Activated CD8-positive, alpha-beta T cell treated with anti-CD3 and anti-CD28 coated beads, Interleukin-2, amount 10 ng/mL, durations not matched to agents 7 days and 5 days (primary cell): ENCODE measurements around the gene SCN1A. TPM values are rescaled to one million over a fixed set of nuclear protein-coding genes. Genes with fewer than 3 reads are reported as not detected.
"Not testable (repeated sequence)": the region's sequence is repeated elsewhere in the genome, so short reads cannot be mapped to it uniquely, and the experiment has no call there.

Experiments
- ATAC-seq: fragments of 150-1000 bp; cut with Tn5 transposase; one replicate; pipeline ENCODE4 v1.10.0; 2021; ENCODE audit warnings: moderate library complexity
- CTCF ChIA-PET: fragments of 350-600 bp; sonication (Branson Sonifier 250); formaldehyde crosslinking; loops from one replicate; lab custom pipeline; 2021; ENCODE audit warnings: antibody characterized with exemption; lab: Charles Lee
- POLR2A ChIA-PET: fragments of 350-600 bp; sonication (Branson Sonifier 250); formaldehyde crosslinking; loops from one replicate; lab custom pipeline; 2021; ENCODE audit warnings: antibody characterized with exemption; lab: Charles Lee
- DNase-seq: peaks from one replicate; pipeline ENCODE4 v3.0.0-alpha.2; 2020
- H3K27ac Mint-ChIP-seq: one replicate; pipeline ENCODE4 v1.8.0; 2021; ENCODE audit warnings: mild to moderate bottlenecking, mixed read lengths
- H3K27me3 Mint-ChIP-seq: one replicate; pipeline ENCODE4 v1.8.0; 2021; ENCODE audit warnings: low read depth, mixed read lengths
- H3K36me3 Mint-ChIP-seq: one replicate; pipeline ENCODE4 v1.8.0; 2021; ENCODE audit warnings: low read depth, mixed read lengths
- H3K4me1 Mint-ChIP-seq: one replicate; pipeline ENCODE4 v1.8.0; 2021; ENCODE audit warnings: low read depth, mixed read lengths
- H3K4me3 Mint-ChIP-seq: one replicate; pipeline ENCODE4 v1.8.0; 2021; ENCODE audit warnings: mild to moderate bottlenecking, mixed read lengths
- H3K9me3 Mint-ChIP-seq: one replicate; pipeline ENCODE4 v1.8.0; 2022; ENCODE audit warnings: mixed read lengths; ENCODE audit not compliant: insufficient read depth
- total RNA-seq, 2 experiments: library from RNA; stranded (reverse); gene quantifications; one replicate each; pipeline ENCODE4 v1.2.3, GENCODE V29; 2021

The SCN1A gene
- total RNA-seq, 2 experiments from 2014 or later = not detected

- DNase-seq (no peak), ATAC-seq (no peak)
- Mint-ChIP-seq H3K9me3 (no peaks in the 10 kb centered on the region), H3K36me3 (no peaks in the 10 kb centered on the region), H3K4me3 (no peak overlapping the region), H3K4me1 (no peaks in the 10 kb centered on the region), H3K27ac (no peak overlapping the region), H3K27me3 (no peaks in the 10 kb centered on the region)
- CTCF ChIA-PET = no interaction called here
- POLR2A ChIA-PET = no interaction called here
Observed at GRCh38 chr2:166017208-166017607, 110.6 kb downstream of the SCN1A start.

- Mint-ChIP-seq H3K4me1 (no peaks in the 10 kb centered on the region), H3K27ac (no peak overlapping the region), H3K4me3 (no peak overlapping the region), H3K9me3 (no peaks in the 10 kb centered on the region), H3K27me3 (no peaks in the 10 kb centered on the region), H3K36me3 (no peaks in the 10 kb centered on the region)
- DNase-seq (no peak), ATAC-seq (no peak)
- ChIA-PET POLR2A (no interaction called here), CTCF (no interaction called here)
Observed at GRCh38 chr2:166013878-166014277, 113.9 kb downstream of the SCN1A start.

- Mint-ChIP-seq H3K36me3 (no peaks in the 10 kb centered on the region), H3K27ac (no peak overlapping the region), H3K4me3 (no peak overlapping the region), H3K4me1 (no peaks in the 10 kb centered on the region), H3K27me3 (no peaks in the 10 kb centered on the region), H3K9me3 (no peaks in the 10 kb centered on the region)
- POLR2A ChIA-PET = no interaction called here
- ATAC-seq (no peak), DNase-seq (no peak)
- CTCF ChIA-PET = no interaction called here
Observed at GRCh38 chr2:166011660-166012059, 116.2 kb downstream of the SCN1A start.

DNA sequence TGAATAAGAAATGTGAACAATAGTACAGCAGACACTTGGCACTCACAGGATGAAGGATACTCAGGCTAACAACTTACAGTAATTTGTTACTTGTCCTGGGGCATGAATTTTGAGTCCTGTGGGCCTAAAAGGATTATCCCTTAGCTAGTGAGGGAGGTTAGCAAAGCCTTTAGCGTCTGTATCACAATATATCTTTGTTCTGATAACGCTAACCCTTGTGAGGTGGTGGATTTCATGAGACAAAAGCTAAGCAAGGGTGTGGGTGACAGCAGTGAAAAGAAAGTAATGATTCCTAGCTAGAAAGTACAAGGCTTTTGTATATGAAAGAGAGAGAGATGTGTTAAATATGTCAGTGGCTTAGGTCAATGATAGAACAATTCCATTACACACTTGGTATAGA, 127.4 kb downstream of the SCN1A start:
- no peak for ATAC-seq
- Mint-ChIP-seq H3K36me3 (no peaks in the 10 kb centered on the region), H3K4me3 (no peak overlapping the region), H3K27ac (no peak overlapping the region), H3K4me1 (no peaks in the 10 kb centered on the region), H3K9me3 (no peaks in the 10 kb centered on the region), H3K27me3 (peaks cover 9% of the 10 kb centered on the region)
- CTCF ChIA-PET = no interaction called here
- POLR2A ChIA-PET = no interaction called here
- no peak for DNase-seq

DNA sequence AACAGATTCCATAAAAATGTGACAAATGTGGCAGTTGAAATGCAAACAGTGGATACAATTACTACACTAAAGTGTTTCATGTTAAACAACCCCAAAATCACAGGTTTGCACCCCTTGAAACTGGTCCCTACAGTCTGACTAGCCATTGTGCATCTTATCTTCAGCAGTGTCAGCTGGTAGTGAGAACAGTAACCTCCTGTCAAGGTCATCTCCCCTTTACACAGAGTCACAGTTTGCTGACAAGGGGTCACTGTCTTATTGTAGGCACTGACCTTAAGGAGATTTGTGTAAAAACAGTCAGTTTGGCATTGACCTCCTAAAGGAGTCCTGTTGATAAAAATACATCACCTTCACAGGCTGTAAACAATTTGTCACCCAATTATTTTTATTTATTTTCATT, 137.0 kb downstream of the SCN1A start:
- no peak for DNase-seq
- peaks cover 2% of the 10 kb centered on the region for H3K27me3 Mint-ChIP-seq
- no peaks in the 10 kb centered on the region for H3K9me3 Mint-ChIP-seq
- no peaks in the 10 kb centered on the region for H3K36me3 Mint-ChIP-seq
- CTCF ChIA-PET = no interaction called here
- POLR2A ChIA-PET = no interaction called here
- H3K4me1 Mint-ChIP-seq = no peaks in the 10 kb centered on the region
- H3K4me3 Mint-ChIP-seq = no peak overlapping the region
- no peak overlapping the region for H3K27ac Mint-ChIP-seq
- ATAC-seq = no peak

DNA sequence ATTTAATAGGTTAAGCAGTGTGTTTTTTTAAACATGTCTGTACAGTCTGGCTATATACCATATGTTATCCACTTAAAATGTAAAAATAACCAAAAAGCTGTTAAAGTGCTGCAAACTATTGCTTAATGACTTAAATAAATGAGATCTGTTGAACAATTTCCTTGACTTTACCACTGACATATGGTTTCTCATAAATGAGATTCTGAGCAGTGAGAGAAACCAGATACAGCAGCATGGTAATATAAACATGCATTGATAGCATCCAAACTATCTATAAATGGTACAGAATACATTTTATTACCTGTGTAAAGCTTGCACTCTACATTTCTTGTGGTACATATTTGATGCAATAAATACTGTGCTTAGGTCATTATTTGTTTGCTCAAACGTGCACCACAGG, 138.0 kb downstream of the SCN1A start:
- POLR2A ChIA-PET = no interaction called here
- Mint-ChIP-seq H3K27ac (no peak overlapping the region), H3K36me3 (no peaks in the 10 kb centered on the region), H3K9me3 (no peaks in the 10 kb centered on the region), H3K4me1 (no peaks in the 10 kb centered on the region), H3K4me3 (no peak overlapping the region), H3K27me3 (peaks cover 5% of the 10 kb centered on the region)
- no peak for ATAC-seq
- no peak for DNase-seq
- CTCF ChIA-PET = no interaction called here

DNA sequence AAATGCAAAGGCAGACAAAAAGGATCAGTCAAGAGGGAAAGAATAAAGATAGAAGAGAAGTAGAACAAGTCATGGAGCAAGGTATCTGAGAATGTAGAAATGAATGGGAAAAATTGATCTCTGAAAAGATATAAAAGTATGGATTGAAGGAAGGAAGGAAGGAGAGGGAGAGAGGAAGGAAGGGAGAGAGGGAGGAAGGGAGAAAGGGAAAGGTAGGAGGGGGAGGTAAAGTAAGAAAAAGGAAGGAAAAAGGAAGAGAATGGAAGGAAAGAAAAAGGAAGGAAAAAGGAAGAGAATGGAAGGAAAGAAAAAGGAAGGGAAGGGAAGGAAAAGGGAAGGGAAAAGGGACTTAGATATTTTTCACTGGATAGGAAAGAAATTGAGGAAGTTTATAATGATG, 142.7 kb downstream of the SCN1A start:
- ChIA-PET CTCF (no interaction called here), POLR2A (no interaction called here)
- Mint-ChIP-seq H3K36me3 (no peaks in the 10 kb centered on the region), H3K27me3 (peaks cover 4% of the 10 kb centered on the region), H3K4me1 (no peaks in the 10 kb centered on the region), H3K4me3 (no peak overlapping the region), H3K27ac (no peak overlapping the region), H3K9me3 (no peaks in the 10 kb centered on the region)
- no peak for DNase-seq
- no peak for ATAC-seq

DNA sequence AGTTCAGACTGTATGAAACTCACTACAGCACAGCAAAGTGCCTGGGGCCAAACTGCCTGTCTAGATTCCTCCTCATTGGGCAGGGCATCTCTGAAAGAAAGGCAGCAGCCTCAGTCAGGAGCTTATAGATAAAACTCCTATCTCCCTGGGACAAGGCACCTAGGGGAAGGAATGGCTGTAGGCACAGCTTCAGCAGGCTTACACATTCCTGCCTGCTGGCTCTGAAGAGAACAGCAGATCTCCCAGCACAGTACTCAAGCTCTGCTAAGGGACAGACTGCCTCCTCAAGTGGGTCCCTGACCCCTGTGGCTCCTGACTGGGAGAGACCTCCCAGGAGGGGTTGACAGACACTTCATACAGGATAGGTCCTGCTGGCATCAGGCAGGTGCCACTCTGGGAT, 155.7 kb downstream of the SCN1A start:
- H3K4me3 Mint-ChIP-seq, CTCF ChIA-PET, H3K36me3 Mint-ChIP-seq, DNase-seq, ATAC-seq, H3K9me3 Mint-ChIP-seq, H3K4me1 Mint-ChIP-seq, H3K27me3 Mint-ChIP-seq, POLR2A ChIA-PET, H3K27ac Mint-ChIP-seq: not testable (repeated sequence)

DNA sequence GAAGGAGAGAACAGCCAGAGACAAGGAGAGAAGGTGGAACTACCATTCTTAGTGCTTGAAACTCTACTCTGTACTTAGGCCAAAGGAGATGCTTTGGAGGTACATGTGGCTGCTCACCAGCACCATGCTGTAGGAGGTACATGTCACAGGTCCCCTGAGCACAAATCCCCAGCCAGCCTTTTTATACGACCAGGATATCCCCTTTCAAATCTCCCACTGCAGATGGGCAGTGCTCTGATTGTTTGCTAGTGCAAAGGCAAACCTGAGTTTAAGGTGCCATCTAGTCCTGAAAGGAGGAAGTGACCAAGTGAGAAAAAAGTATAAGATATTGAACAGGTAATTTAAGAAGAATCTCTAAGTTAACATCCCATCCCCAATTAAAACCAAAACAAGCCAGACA, 157.2 kb downstream of the SCN1A start:
- Mint-ChIP-seq H3K4me3 (no peak overlapping the region), H3K36me3 (no peaks in the 10 kb centered on the region), H3K9me3 (no peaks in the 10 kb centered on the region), H3K27me3 (peaks cover 5% of the 10 kb centered on the region), H3K27ac (no peak overlapping the region), H3K4me1 (no peaks in the 10 kb centered on the region)
- ATAC-seq (no peak), DNase-seq (no peak)
- POLR2A ChIA-PET = no interaction called here
- CTCF ChIA-PET = no interaction called here

DNA sequence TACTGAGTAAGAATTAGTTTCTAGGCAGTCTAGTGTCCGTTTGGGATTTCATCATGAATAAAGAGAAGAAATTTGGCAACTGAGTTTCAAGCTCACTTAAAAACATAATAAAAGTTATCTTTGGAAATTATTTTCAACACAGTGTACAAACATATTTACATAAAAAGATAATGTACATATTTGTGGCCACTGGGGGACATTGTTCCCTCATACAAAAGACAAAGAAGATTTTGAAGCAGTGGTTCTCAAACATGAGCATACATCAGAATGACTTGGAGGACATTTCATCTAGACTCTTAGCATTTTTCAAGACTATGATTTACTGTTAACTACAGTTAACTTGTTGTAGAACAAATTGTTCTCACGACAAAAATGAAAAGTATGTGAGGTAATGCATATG, 158.6 kb downstream of the SCN1A start:
- Mint-ChIP-seq H3K36me3 (no peaks in the 10 kb centered on the region), H3K4me1 (no peaks in the 10 kb centered on the region), H3K27me3 (no peaks in the 10 kb centered on the region), H3K4me3 (no peak overlapping the region), H3K27ac (no peak overlapping the region), H3K9me3 (no peaks in the 10 kb centered on the region)
- ChIA-PET CTCF (no interaction called here), POLR2A (no interaction called here)
- no peak for DNase-seq
- ATAC-seq = no peak

- no peak overlapping the region for H3K27ac Mint-ChIP-seq
- H3K27me3 Mint-ChIP-seq = no peaks in the 10 kb centered on the region
- no peaks in the 10 kb centered on the region for H3K4me1 Mint-ChIP-seq
- no peaks in the 10 kb centered on the region for H3K9me3 Mint-ChIP-seq
- no peak for DNase-seq
- ChIA-PET CTCF (no interaction called here), POLR2A (no interaction called here)
- no peaks in the 10 kb centered on the region for H3K36me3 Mint-ChIP-seq
- ATAC-seq = no peak
- no peak overlapping the region for H3K4me3 Mint-ChIP-seq
Observed at GRCh38 chr2:165967746-165968145, 160.1 kb downstream of the SCN1A start.

GRCh38 chr2:165961818-165962217, 166.0 kb downstream of the SCN1A start:
- H3K36me3 Mint-ChIP-seq = no peaks in the 10 kb centered on the region
- H3K9me3 Mint-ChIP-seq = no peaks in the 10 kb centered on the region
- no peaks in the 10 kb centered on the region for H3K4me1 Mint-ChIP-seq
- no peak overlapping the region for H3K27ac Mint-ChIP-seq
- H3K27me3 Mint-ChIP-seq = no peaks in the 10 kb centered on the region
- ChIA-PET POLR2A (no interaction called here), CTCF (no interaction called here)
- DNase-seq (no peak), ATAC-seq (no peak)
- no peak overlapping the region for H3K4me3 Mint-ChIP-seq

DNA sequence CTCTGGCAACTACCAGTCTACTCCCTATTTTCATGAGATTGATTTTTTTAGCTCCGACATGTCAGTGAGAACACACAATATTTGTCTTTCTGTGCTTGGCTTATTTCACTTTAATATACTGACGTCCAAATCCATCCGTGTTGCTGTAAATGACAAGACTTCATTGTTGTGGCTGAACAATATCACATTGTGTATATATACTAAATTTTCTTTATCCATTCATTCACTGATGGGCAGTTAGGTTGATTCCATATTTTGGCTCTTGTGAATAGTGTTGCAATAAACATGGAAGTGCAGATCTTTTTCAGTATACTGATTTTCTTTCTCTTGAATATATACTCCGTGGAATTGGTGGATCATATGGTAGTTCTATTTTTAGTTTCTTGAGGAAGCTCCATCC, 168.4 kb downstream of the SCN1A start:
- ATAC-seq = no peak
- Mint-ChIP-seq H3K9me3 (no peaks in the 10 kb centered on the region), H3K4me3 (no peak overlapping the region), H3K27me3 (no peaks in the 10 kb centered on the region), H3K27ac (no peak overlapping the region), H3K36me3 (no peaks in the 10 kb centered on the region), H3K4me1 (peaks cover 12% of the 10 kb centered on the region)
- DNase-seq = no peak
- POLR2A ChIA-PET = no interaction called here
- CTCF ChIA-PET = no interaction called here
